Measurements from ENCODE around the gene KCNG2. TPM values are rescaled to one million over a fixed set of nuclear protein-coding genes. Genes with fewer than 3 reads are reported as not detected.
A peak's percentile ranks its signal among the peaks of the same experiment; 100 is the strongest.

The KCNG2 gene
- total RNA-seq, 1 donor, result not detected

DNA sequence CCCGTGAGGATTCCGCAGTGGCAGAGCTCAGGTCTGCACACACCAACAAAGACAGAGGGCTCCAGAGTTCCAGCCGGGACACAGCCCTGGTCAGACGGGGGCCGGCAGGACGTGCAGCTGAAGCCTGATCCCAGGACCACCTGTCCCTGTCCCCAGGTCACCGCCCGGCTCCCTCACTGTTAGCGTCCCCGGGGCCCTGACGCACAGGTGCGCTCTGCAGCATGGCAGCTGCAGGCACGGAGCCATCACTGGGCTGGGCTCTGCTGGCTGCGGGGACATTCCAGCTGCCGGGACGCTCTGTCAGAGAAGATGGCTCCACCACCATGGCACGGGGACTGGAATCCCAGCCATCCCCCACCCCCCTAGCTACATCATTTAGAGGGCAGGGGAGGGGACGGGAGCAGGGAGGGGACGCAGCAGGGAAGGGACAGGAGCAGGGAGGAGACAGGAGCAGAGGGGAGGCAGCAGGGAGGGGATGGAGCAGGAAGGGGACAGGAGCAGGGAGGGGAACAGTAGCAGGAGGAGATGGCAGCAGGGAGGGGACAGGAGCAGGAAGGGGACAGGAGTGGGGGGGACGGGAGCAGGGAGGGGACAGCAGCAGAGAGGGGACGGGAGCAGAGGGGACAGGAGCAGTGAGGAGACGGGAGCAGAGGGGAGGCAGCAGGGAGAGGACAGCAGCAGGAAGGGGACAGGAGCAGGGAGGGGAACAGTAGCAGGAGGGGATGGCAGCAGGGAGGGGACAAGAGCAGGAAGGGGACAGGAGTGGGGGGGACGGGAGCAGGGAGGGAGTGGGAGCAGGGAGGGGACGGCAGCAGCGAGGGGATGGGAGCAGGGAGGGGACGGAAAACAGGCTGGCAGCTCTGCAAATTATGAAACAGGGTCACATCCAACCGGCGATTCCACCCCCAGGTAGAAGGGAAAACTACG is 113.9 kb downstream of the KCNG2 start:
- DNase-seq (ENCODE audit: insufficient read length, low spot score, missing footprints), result peak; percentile 50

DNA sequence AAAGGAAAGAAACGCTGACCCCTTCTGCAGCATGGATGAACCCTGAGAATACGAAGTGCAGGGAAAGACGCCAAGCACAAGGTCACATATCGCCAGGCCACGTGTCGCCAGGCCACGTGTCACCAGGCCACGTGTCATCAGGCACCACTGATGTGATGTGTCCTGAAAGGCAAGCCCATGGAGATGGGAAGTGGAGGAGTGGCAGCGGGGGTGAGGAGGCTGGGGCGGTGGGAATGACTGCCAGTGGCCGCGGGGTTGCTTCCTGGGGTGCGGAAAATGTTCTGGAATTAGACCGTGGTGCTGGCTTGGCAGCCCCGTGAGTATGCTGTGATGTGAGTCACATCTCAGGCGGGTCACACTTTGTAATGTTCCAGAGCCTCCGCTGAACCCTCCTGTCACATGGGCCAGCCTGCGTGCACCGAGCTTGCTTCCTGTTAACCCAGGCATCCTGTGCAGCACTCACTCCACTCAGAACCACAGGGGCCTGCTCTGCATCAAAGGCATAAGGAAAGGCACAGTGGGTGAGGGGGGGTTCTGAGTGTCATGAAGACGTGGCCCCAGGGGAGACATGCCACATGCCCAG is 114.8 kb downstream of the KCNG2 start:
- peak; percentile 77 for DNase-seq (ENCODE audit: insufficient read length, low spot score, missing footprints)
- Histone ChIP-seq H2AFZ (ENCODE audit: low read length) (no peak overlapping the region), H3K4me2 (ENCODE audit: insufficient read depth, low read length) (no peak overlapping the region), H3K9me3 (ENCODE audit: low read depth, low read length) (no peaks in the 10 kb centered on the region), H3K27me3 (ENCODE audit: insufficient read depth, low read length) (no peaks in the 10 kb centered on the region), H3K4me1 (ENCODE audit: insufficient read depth, low read length) (no peaks in the 10 kb centered on the region), H3K4me3 (ENCODE audit: insufficient read depth, low read length) (no peak overlapping the region), H4K20me1 (ENCODE audit: insufficient read depth, low read length) (peaks cover 15% of the 10 kb centered on the region), H3K79me2 (ENCODE audit: insufficient read depth, low read length) (peaks cover 8% of the 10 kb centered on the region), H3K27ac (ENCODE audit: low read depth, low read length) (no peak overlapping the region), H3K36me3 (ENCODE audit: insufficient read depth, low read length) (no peaks in the 10 kb centered on the region)
- TF ChIP-seq, protein P1, sequence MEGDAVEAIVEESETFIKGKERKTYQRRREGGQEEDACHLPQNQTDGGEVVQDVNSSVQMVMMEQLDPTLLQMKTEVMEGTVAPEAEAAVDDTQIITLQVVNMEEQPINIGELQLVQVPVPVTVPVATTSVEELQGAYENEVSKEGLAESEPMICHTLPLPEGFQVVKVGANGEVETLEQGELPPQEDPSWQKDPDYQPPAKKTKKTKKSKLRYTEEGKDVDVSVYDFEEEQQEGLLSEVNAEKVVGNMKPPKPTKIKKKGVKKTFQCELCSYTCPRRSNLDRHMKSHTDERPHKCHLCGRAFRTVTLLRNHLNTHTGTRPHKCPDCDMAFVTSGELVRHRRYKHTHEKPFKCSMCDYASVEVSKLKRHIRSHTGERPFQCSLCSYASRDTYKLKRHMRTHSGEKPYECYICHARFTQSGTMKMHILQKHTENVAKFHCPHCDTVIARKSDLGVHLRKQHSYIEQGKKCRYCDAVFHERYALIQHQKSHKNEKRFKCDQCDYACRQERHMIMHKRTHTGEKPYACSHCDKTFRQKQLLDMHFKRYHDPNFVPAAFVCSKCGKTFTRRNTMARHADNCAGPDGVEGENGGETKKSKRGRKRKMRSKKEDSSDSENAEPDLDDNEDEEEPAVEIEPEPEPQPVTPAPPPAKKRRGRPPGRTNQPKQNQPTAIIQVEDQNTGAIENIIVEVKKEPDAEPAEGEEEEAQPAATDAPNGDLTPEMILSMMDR (IDR thresholded peaks at IDR 0.05; ENCODE audit: extremely low read depth, low read depth, low read length), result no peak

More for the DNA sequence above, 113.9 kb downstream of the KCNG2 start:
- Histone ChIP-seq H3K9me3 (ENCODE audit: low read depth, low read length) (no peaks in the 10 kb centered on the region), H3K27ac (ENCODE audit: low read depth, low read length) (no peak overlapping the region), H2AFZ (ENCODE audit: low read length) (no peak overlapping the region), H3K4me3 (ENCODE audit: insufficient read depth, low read length) (no peak overlapping the region), H3K79me2 (ENCODE audit: insufficient read depth, low read length) (peaks cover 8% of the 10 kb centered on the region), H3K4me1 (ENCODE audit: insufficient read depth, low read length) (no peaks in the 10 kb centered on the region), H4K20me1 (ENCODE audit: insufficient read depth, low read length) (peaks cover 15% of the 10 kb centered on the region), H3K4me2 (ENCODE audit: insufficient read depth, low read length) (no peak overlapping the region), H3K27me3 (ENCODE audit: insufficient read depth, low read length) (no peaks in the 10 kb centered on the region), H3K36me3 (ENCODE audit: insufficient read depth, low read length) (no peaks in the 10 kb centered on the region)
- TF ChIP-seq, protein P1 (IDR thresholded peaks at IDR 0.05; ENCODE audit: extremely low read depth, low read depth, low read length), result no peak

DNA sequence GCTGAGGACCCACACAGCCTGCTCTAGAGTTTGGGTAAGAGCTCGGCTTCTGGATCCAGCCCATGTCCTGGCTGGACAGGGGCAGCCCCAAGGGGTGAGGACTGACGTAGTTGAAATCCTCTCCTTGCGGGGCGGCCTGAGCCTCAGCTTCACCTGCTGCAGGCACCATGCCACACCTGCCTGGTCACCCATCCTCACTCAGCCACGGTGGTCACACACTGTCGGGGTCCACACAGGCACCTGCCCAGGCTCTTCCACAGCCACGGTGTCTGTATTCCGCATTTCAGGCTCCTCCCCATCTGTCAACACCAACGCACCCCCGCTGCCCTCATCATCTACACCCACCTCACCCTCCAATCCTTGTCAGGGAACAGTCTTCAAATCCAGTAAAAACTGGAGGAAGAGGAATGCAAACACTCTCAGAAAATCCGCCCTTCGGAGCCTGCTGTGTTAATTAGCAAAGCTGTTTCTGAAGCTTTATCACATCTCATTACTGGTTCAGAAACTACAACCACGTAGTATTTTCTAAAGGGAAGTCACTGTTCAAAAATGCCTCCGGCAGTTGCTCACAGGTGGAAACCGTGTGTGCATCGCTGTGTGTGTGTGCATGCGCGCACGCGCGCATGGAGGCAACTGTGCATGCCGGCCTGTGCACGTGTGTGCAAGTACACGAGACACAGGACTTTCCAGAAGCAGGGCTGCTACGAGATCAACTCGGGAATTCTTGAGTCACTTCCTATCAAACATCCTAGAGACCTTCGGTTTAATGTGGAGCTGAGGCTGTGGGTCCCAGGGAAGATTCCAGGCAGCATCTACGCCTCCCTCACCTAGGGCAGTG is 115.5 kb downstream of the KCNG2 start:
- no peak overlapping the region for H3K27ac ChIP-seq (ENCODE audit: low read depth, low read length)
- no peaks in the 10 kb centered on the region for H3K36me3 ChIP-seq (ENCODE audit: insufficient read depth, low read length)

More for the DNA sequence above, 115.5 kb downstream of the KCNG2 start:
- Histone ChIP-seq H3K9me3 (ENCODE audit: low read depth, low read length) (no peaks in the 10 kb centered on the region), H3K4me2 (ENCODE audit: insufficient read depth, low read length) (no peak overlapping the region), H2AFZ (ENCODE audit: low read length) (no peak overlapping the region), H3K4me1 (ENCODE audit: insufficient read depth, low read length) (no peaks in the 10 kb centered on the region), H3K79me2 (ENCODE audit: insufficient read depth, low read length) (peaks cover 12% of the 10 kb centered on the region), H4K20me1 (ENCODE audit: insufficient read depth, low read length) (peaks cover 15% of the 10 kb centered on the region), H3K4me3 (ENCODE audit: insufficient read depth, low read length) (no peak overlapping the region), H3K27me3 (ENCODE audit: insufficient read depth, low read length) (no peaks in the 10 kb centered on the region)
- peak; percentile 72 for DNase-seq (ENCODE audit: insufficient read length, low spot score, missing footprints)
- TF ChIP-seq, protein P1 (IDR thresholded peaks at IDR 0.05; ENCODE audit: extremely low read depth, low read depth, low read length), result no peak
